Muscle of arm (tissue), 14 donors: ENCODE measurements around the gene DPF3. TPM values are rescaled to one million over a fixed set of nuclear protein-coding genes. Genes with fewer than 3 reads are reported as not detected.
A peak's percentile ranks its signal among the peaks of the same experiment; 100 is the strongest.

Source experiments
- DNase-seq: peaks from one replicate; pipeline ENCODE4 v3.0.0-alpha.2; 2013
- long read RNA-seq, 11 donors: transcript quantifications; one replicate each; lab custom pipeline, GENCODE V29; 2026
- polyA plus RNA-seq, 12 donors: library from polyadenylated mRNA; unstranded; fragments of 120-200 nt; gene quantifications; one replicate each; pipeline ENCODE4 v1.2.1, GENCODE V29; 2013; ENCODE audit not compliant: insufficient read length in 12 of 12

Gene DPF3
- 10 to 100 TPM in 1 of 12 donors, 1 to 10 TPM in 10, not detected in 1; 1.7 to 16.8 (median 5.1) TPM for polyA plus RNA-seq
- long read RNA-seq, donor 1, result 0 reads
- long read RNA-seq, donor 2, full-length matches to known transcripts, result 1 of 1 reads
- long read RNA-seq, donor 2, partial matches to known transcripts, result 0 of 1 reads
- long read RNA-seq, donor 2, other reads (novel, unspliced or antisense), result 0 of 1 reads
- long read RNA-seq, donor 3, result 0 reads
- long read RNA-seq, donor 4, result 0 reads
- long read RNA-seq, donor 5, result 0 reads
- long read RNA-seq, donor 6, result 0 reads
- long read RNA-seq, donor 7, full-length matches to known transcripts, result 1 of 1 reads
- long read RNA-seq, donor 7, partial matches to known transcripts, result 0 of 1 reads
- long read RNA-seq, donor 7, other reads (novel, unspliced or antisense), result 0 of 1 reads
- long read RNA-seq, donor 8, result 0 reads
- long read RNA-seq, donor 9, result 0 reads
- long read RNA-seq, donor 10, result 0 reads
- long read RNA-seq, donor 11, result 0 reads

GRCh38 chr14:72893636-72894322 lies at the start of gene DPF3:
Gene DPF3 (minus strand): TSS chr14:72894101. CDS start chr14:72894088, 13 bp downstream.
- DNase-seq, result peak; percentile 93

DNA sequence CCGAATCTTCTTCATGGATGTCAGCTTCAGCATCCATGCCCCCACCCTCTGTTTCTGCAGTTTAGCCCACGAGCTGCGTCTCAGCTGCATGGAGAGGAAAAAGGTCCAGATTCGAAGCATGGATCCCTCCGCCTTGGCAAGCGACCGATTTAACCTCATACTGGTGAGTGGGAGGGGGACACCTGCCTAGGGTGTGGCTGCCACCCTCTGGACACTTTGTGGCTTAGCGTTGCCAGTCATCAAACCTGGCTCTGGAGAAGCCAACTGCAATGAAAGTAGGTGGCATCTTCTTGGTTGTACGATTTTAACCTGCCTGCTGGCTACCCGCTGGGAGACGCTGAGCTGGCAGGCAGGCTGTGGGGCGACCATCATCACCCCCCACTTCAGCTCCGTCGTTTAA lies 49.0 kb upstream of the DPF3 start:
- no peak for DNase-seq

DNA sequence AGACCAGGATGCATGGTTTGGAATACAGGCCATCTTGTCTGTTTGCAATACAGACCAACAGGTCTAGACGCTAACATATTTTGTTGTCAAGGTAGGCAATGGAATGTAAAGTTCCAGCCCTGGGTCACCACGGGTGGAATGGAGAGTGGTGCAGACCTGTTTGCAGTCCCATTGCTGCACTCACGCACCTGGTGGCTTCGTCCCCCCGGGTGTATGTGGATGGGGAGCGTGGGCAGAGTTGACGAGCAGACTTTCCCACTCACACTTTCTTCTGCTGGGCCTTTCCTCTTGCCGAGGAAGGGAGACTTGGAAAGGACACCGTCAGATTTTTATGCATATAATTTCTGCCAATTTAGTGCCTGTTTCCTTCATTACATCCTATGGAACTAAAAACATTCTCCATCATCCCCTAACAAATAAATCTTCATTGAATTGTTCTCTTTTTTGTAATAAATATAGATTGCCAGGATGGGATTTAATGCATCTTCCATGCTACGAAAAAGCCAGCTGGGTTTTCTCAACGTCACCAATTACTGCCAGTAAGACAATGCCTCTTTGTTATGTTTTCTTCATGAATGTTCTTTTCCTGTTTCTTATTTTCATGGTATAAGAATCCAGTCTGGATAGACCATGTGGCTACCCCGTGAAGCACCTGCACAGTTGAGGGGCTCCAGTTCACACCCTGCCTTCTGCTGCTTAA lies 47.5 kb upstream of the DPF3 start:
- no peak for DNase-seq

DNA sequence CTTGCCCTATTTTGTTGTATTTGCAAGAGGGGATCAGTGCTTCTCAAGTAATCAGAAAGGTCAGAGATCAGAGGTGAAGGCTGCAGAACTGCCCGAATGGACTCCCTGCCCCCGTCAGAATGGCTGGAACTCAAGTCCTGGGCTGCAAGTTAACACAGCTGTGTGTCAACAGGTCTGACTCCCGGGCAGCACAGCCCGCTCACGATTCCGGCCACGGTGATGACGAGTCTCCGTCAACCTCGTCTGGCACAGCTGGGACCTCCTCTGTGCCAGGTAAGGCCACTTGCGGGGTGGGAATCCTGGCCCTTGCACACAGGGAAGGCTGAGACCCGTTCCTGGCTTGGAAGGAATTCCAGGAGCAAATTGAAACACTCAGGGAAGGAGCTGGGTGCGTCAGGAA lies 45.7 kb upstream of the DPF3 start:
- no peak for DNase-seq

- no peak for DNase-seq
Observed at GRCh38 chr14:72932893-72933292, 39.0 kb upstream of the DPF3 start.

- no peak for DNase-seq
Observed at GRCh38 chr14:72929316-72930080, 35.6 kb upstream of the DPF3 start.

DNA sequence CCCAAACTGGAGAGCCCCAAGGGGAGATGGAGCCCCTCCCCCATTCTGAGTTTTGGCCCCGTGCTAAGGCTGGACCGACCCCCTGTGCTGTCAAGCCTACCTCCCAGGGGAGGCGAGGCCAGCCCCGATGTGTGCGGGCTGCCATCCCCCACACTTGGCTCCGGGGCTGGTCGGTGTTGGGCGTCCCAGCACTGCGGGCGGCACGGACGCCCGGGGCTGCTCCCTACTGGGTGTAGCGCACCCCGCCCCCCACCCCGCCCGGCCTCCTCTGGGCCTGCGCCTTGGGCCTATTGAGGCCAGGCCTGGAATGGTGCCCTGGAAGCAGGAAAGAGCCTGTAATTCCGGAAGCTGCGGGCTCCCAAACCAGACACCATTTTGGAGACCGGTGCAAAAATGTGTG lies 35.0 kb upstream of the DPF3 start:
- DNase-seq, result no peak

DNA sequence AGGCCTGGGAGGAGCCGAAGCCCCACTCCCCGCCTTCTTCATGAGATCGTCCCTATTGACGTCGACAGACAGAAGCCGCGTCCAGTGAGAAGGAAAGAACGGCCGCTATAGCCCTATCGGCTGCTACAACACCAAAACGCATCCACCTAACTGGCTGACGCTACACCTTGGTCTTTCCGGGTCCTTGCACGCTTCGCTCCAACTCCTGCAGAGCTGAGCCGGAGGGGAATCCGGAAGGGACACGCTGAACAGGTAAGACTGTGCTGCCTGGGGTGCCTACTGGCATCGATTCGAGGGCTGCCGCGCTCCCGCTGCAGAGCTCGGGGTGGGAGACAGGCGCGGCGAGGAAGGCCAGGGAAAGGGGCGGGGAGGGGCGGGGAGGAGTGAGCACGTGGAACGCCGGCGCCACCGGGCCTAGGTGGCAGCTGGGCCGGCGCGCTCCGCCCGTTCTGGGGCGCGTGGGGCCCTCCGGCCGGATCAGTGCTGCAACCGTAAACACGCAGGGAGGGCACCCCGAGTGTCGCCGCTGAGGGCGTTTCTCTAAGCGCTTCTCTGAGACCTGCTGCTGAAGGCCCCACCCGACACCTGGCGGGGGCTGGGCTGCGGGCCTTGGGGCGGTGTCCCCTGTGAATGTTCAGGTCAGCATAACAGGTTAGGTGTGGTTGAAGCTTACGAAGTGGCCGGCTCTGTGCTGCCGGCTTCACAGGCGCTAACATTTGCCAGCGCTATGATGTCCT lies 32.6 kb upstream of the DPF3 start, which contains the start of gene DCAF4:
DCAF4 (plus strand) TSS at position 173 of the 737 bp plus-strand sequence. CDS start 11,515 bp downstream, outside the sequence.
- DNase-seq, result peak; percentile 95

DNA sequence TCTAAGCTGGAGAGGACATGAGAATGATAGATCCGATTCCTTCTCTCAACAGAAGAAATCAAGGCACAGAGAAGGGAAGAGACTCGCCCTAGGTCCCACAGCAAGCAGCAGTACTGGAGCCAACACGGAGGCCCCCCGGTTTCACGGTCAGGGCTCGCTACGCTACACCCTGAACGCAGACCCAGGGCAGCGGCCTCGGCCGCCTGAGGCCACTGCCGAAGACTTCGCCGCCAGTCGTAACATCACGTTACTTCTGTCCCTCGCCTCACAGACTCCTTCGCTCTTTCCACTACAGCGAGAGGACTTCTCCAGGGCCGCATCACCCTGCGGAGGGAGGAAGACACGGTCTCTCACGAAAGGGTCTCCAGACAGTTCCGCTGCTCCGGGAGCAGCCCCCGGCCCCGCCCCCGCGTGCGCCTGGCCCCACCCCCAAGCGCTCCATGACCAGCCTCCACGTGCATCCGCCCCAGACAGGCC lies 32.0 kb upstream of the DPF3 start:
- DNase-seq, result no peak

GRCh38 chr14:72925171-72925759 lies 31.4 kb upstream of the DPF3 start:
- no peak for DNase-seq

GRCh38 chr14:72924337-72924736 lies 30.4 kb upstream of the DPF3 start:
- no peak for DNase-seq

- no peak for DNase-seq
Observed at GRCh38 chr14:72921396-72921795, 27.5 kb upstream of the DPF3 start.

GRCh38 chr14:72920008-72920407 lies 26.1 kb upstream of the DPF3 start:
- no peak for DNase-seq

DNA sequence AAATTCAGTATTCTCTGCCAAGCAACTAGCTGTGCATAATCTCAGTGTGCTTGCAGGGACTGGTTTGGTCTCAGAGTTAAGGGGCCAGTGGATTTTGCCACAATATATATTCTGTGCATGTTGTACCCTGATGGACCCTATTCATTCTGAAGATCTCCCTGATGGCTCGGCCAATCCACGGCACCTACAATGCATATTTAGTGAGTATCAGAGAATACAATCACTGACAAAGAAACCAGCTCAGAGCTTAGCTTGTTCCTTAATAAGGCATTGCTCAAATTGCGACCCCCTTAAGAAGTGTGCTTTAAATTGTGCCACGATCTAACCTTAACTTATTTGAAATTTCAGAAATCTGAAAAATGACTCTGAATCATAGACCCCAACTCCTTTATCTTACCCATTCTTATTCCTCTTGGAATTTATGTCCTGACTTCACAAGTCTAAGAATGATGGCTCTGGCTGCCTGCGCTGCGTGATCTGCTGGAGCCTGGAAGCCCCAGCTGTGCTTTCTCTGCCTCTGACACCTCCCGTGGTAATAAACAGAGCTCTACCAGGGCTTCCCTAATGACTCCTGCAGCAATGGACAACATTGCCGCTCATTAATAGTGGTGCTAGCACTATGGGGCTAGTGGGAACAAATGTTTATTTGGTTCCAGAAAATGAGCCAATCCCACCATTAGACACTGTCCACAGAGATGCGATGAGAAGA lies 23.3 kb upstream of the DPF3 start:
- no peak for DNase-seq

DNA sequence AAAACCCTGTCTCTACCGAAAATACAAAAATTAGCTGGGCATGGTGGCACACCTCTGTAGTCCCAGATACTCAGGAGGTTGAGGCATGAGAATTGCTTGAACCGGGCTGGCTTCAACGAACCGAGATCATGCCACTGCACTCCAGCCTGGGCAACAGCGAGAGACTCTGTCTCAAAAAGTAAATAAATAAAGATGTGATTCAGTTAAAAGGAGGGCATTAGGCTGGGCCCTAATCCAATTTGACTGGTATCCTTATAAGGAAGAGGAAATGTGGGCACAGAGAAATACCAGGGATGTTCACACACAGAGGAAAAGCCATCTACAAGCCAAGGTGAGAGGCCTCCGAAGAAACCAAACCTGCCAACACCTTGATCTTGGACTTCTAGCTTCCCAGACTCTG lies 22.3 kb upstream of the DPF3 start:
- DNase-seq, result no peak

DNA sequence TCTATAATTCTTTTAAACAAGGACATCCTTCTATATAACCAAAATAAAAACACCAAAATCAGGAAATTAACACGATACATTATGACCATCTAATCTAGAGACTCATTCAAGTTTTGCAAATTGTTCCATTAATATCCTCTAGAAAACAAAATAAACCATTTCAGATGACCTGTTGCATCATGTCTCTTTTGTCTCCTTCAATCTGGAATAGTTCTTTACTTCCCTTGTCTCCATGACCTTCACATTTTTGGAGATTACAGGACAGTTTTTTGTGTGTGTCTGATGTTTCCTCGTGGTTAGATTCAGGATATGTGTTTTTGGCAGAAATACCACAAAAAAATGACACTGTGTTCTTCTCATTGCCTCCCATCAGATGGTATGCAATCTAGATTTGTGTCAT lies 19.9 kb upstream of the DPF3 start:
- DNase-seq, result no peak

- no peak for DNase-seq
Observed at GRCh38 chr14:72909163-72909562, 15.3 kb upstream of the DPF3 start.

DNA sequence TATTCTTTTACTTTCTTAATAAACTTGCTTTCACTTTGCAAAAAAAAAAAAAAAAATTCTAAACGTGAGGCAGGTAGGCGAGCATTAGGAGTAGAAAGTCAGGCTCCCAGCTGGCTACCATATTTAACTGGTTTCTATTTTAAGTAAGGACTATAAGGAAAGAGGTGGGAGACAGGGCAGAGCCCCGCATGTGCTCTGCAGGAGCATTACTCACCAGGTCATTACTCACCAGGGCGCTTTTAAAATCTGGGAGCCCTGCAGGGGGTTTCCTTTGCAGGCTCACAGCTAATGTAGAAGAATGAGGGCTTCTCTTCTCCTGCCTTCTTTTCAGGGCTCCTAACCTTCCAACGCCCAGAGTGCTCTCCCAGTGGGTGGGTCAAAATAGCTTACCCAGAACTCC lies 14.0 kb upstream of the DPF3 start:
- no peak for DNase-seq

DNA sequence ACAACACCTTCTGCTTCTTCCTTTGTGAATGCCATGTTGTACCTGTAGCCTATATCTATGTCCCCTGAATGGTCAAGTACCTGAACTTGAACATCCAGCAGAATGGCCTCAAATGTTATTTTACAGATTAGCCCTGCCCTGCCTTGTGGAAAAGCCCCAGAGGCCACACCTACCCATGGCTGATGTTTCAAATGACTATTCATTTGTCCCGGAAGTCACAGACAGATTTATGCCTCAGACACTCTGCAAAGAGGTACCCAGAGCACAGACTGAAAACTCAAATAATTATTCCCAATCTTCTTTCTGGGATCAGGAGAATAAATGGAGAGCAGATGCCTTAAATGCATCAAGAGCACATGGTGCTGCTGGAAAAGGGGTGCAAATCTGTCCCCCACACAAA lies 13.0 kb upstream of the DPF3 start:
- no peak for DNase-seq

DNA sequence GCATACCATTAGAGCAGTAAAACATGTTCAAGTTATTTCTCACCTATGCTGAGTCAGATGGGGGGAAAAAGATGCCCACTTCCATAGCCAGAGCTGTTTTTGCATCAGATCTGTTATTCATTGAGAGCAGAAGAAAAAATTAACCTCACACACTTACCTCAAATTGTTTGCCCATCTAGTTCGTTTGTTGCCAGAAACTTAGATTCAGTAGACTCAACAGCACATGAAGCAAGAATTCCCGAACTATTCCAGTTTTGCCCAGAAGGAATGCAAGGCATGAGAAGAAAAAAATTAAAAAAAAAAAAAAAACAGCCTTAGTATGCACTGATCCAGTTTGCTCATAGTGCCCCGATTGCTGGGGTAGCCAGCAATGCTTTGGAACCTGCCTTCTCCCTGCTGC lies 12.4 kb upstream of the DPF3 start:
- no peak for DNase-seq
